Ramos (cell line): ENCODE results near the gene C17orf58.
"Not testable (repeated sequence)": the region's sequence is repeated elsewhere in the genome, so short reads cannot be mapped to it uniquely, and the experiment has no call there.

Experiments used
- in situ Hi-C: fragments of 300-500 bp; cut with MboI; formaldehyde crosslinking; loops from one replicate; pipeline ENCODE4 v1.14.3; 2022; ENCODE audit warnings: low sequenced_read_pairs; ENCODE audit not compliant: unreplicated experiment

The C17orf58 gene

GRCh38 chr17:67996301-67997171, at the start of gene C17orf58:
Gene C17orf58 (minus strand): TSS chr17:67996469. CDS start chr17:67996198, 271 bp downstream.
- in situ Hi-C loops = not testable (repeated sequence)

- in situ Hi-C loops = no loop called here
These were observed 40.3 kb upstream of the C17orf58 start for GRCh38 chr17:68036304-68037147.

- in situ Hi-C loops = no loop called here
These were observed 39.4 kb upstream of the C17orf58 start, which contains the start of gene KPNA2 for GRCh38 chr17:68035523-68036303. Gene KPNA2 (plus strand): TSS chr17:68035735. CDS start chr17:68037133, 1,398 bp downstream.

DNA sequence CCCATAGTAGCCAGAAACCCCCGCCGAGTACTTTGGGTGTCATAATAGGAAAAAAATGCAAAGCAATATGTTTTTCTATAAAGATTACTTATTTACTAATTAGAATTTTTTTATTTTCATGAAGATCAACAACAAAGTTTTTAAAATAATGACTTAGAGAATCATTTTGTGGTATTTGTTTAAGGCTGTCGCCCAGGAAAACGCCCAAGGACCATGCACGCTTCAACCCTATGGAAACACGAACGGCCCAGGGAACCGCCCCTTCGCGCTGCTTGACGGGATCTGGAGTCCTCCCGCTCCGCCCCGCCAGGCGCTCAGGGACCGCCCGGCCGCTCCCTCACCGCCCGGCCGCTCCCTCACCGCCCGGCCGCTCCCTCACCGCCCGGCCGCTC, 38.9 kb upstream of the C17orf58 start:
- in situ Hi-C loops = no loop called here

GRCh38 chr17:68034452-68034776, 38.1 kb upstream of the C17orf58 start:
- in situ Hi-C loops = no loop called here

DNA sequence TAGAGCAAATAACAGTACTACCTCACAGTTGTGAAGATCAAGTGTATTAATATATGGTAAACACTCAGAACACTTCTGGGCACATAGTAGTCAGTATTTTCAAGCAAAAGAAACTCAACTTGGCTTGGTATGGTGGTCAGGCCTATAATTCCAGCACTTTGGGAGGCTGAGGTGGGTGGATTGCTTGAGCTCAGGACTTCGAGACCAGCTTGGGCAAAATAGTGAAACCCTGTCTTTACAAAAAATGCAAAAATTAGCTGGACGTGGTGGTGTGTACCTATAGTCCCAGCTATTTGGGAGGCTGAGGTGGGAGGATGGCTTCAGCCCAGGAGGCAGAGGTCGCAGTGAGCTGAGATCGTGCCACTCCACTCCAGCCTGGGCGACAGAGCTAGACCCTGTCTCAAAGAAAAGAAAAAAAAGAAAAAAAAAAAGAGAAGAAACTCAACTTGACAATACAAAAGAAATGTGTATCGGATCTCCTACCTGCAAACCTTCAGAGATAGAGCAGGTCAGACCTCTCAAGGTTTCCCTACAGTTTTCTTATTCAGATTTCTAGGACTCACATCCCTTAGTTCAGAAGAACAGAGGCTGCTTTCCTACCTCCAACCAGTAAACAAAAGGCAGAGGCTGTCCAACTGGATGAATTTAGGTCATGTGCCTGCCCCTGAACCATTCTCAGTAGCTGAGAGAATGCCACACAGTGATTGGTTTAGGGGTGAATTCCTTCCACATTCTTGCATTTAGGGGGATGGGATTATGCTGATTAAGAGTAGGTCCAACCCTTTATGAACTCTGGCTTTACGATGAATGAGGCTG, 37.6 kb upstream of the C17orf58 start:
- in situ Hi-C loops = no loop called here

DNA sequence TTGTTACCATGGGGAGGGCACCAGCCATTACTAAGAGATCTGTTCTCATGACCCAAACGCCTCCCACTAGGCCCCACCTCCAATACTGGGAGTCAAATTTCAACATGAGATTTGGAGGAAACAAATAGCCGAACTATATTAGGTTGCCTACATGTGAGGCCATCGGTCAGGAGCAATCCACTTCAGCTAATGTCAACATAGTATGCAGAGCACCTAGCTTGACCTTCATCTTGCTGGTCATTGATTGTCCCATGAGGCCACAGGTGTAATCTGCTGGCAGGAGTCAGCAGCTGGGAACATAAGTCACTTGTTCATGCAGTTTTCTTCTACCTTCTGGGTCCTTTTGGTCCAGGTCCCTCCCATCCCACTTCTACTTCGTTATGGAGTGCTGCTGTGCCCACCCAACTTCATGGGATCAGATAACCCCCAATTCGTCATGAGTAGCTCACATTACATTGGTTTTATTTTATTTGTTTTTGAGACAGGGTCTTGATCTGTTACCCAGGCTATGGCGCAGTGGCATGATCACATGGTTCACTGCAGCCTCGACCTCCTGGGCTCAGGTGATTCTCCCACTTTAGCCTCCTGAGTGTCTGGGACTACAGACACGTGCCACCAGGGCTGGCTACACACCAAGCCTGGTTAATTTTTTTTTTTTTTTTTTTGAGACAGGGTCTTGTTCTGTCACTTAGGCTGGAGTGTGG, 33.4 kb upstream of the C17orf58 start:
- in situ Hi-C loops = no loop called here

- in situ Hi-C loops = not testable (repeated sequence)
These were observed 26.3 kb upstream of the C17orf58 start for GRCh38 chr17:68022547-68022946.

- in situ Hi-C loops = no loop called here
These were observed 25.7 kb upstream of the C17orf58 start for GRCh38 chr17:68021963-68022362.

- in situ Hi-C loops = not testable (repeated sequence)
These were observed 24.5 kb upstream of the C17orf58 start for GRCh38 chr17:68020791-68021190.

GRCh38 chr17:68020409-68020756, 24.1 kb upstream of the C17orf58 start:
- in situ Hi-C loops = no loop called here

DNA sequence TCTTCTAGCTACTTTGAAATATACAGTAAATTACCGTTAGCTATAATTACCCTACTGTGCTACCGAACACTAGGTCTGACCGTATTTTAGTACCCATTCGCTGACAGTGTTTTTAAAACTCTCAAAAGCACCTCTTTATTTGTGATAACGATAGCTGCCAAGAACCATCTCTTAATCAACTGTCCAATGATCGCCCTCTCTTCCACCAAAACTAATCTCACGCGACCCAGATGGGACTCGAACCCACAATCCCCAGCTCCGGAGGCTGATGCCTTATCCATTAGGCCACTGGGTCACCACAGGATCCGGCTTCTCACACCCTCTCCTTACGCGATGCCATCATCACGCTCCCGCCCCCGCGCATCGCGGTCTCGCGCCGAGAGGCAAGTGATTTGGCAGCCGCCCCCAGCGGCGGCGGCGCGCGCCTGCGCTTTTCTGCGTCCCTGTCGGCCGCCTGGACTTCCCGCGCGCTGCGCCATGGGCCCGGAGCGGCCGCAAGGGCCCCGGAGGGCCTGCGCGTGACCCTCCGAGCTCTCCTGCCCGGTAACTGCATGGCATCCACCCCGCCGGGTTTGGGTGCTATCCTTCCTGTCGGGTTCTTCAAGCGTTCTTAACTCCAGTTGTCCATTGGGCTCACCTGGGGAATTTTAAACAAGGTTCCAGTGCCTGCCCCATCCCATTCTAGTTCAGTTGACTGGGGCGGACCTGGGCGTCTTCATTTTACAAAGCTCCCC, 23.6 kb upstream of the C17orf58 start:
- in situ Hi-C loops = no loop called here

GRCh38 chr17:68019336-68019674, 23.0 kb upstream of the C17orf58 start:
- in situ Hi-C loops = no loop called here

- in situ Hi-C loops = not testable (repeated sequence)
These were observed 22.2 kb upstream of the C17orf58 start for GRCh38 chr17:68018493-68018892.

DNA sequence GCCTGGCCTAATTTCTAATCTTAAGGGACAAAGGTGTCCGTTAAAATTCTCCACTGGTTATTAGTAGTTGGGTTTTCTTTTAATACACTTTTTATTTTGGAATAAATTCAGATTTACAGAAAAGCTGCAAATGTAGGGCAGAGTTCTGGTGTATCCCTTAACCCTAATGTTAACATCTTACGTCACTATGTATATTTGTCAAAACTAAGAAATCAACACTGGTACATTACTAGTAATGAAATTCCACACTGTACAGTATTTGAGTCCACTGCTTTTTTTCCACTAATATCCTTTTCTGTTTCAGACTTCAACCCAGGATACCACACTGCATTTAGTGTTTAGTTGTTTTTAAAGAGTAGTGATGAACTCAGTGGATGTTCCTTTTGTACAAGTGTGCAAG, 20.6 kb upstream of the C17orf58 start:
- in situ Hi-C loops = no loop called here

GRCh38 chr17:68015081-68015723, 18.9 kb upstream of the C17orf58 start:
- in situ Hi-C loops = no loop called here

DNA sequence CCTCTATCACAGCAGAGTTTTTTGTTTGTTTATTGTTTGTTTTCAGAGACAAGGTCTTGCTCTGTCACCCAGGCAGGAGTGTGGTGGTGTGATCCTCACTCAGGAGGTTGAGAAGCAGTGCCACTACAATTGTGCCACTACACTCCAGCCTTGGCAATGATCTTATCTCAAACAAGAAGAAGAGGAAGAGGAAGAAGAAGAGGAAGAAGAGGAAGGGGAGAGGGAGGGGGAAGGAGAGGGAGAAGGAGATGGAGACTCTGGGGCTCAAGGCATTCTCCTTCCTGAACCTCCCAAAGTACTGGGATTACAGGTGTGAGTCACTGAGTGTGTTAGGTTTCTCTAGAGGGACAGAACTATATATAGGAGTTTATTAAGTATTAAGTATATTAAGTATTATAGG, 17.1 kb upstream of the C17orf58 start:
- in situ Hi-C loops = no loop called here

- in situ Hi-C loops = no loop called here
These were observed 15.0 kb upstream of the C17orf58 start for GRCh38 chr17:68011199-68011665.
